EH (cell line): ENCODE measurements around the gene SH2D3C.

Experiments used
- DNase-seq: peaks from one replicate; pipeline ENCODE4 v3.0.0-alpha.2; 2015; ENCODE audit warnings: low read depth

The SH2D3C gene

GRCh38 chr9:127808347-127809001 lies 30.0 kb upstream of the SH2D3C start:
- DNase-seq = no peak

DNA sequence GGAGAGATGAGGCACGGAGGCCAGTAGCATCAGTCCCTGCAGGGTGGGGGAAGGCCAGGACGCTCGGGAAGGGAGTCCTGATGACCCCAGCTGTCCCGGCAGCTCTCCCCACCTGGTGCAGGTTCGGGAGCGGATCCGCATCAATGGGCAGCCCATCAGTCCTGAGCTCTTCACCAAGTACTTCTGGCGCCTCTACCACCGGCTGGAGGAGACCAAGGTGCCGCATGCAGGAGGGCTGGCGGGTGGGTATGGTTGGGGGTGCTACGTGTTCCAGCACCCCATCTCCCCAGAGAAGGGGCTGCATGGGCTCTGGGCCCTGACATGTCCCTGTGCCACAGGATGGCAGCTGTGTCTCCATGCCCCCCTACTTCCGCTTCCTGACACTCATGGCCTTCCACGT lies 28.4 kb upstream of the SH2D3C start:
- no peak for DNase-seq

GRCh38 chr9:127805620-127806019 lies 27.2 kb upstream of the SH2D3C start:
- DNase-seq = peak; percentile 29

DNA sequence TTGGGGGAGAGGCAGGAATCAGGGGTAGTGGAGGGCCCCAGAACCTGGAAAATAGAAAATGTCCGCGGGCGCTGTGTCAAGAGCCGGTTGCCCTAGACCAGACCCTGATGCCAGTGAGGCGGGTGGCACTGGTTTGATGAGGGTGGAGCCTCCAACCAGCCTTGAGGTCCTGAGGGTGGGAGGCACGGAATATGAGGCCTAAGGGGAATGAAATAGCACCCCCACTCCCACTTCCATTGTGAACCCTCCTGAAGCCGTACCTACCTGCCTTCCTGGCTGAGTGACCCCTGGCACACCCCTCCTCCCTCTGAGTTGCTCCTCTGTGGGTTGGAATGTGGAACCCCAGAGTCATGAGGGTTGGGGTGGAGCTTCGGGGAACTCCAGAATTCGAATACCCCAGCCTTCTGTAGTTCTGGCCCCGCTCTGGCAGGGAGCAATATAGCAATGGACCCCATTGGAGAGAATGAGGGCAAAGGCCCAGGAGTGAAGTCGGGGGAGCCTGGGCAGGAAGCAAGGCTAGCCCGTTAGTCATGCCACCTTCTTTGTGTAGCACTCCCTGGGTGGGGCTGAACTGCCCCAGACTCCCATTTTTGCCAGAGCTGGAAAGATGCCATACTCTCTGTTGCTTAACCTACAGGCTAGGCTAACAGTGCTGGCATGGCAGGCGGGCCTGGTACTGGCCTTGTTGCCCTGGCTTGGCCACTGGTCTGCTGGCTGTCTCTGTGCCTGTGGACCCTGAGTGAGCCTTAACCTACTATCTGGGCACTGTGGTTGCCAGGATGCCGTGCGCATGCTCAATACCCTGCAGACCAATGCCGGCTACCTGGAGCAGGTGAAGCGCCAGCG lies 25.3 kb upstream of the SH2D3C start:
- DNase-seq = peak; percentile 67

DNA sequence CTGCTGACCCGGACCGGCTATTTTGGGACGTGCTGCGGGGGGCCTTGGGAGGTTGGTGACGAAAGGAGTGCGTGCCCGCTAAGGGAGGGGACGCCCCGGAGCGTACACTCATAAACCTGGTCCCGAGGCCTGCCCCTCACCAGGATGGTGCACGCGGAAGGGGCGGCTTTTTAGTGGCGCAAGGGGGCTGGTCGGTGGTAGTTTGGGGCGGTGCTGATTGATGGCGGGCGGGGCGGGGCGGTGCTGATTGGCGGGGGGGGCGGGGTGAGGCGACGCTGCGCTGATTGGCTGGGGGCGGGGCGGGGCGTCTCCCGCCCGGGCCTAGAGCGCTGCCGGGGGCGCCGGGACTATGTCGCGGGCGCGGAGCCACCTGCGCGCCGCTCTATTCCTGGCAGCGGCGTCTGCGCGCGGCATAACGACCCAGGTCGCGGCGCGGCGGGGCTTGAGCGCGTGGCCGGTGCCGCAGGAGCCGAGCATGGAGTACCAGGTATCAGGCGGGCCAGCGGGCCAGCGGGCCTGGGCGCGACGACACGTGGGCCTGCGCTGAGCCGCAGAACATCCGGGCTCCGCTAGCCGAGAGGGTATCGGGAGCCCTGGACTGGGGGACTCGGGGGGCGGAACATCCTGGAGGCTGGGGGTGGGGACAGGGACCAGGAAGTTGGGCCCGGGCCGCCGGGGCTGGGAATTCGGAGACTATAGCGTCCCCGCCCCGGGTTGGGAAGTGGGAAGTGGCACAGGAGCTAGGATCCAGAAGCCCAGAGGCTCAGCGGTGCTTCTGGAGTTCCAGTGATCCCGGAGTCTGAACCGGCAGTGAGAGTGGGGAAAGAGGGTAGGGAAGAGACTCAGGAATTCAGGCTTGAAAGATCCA lies 24.3 kb upstream of the SH2D3C start, which contains the start of gene FPGS:
Gene FPGS, plus strand, starts transcription at position 307 of the 868 bp plus-strand sequence. Its CDS starts 43 bp downstream, at position 350.
- DNase-seq = peak; percentile 95

GRCh38 chr9:127801955-127802575 lies 23.6 kb upstream of the SH2D3C start:
- DNase-seq = peak; percentile 18

DNA sequence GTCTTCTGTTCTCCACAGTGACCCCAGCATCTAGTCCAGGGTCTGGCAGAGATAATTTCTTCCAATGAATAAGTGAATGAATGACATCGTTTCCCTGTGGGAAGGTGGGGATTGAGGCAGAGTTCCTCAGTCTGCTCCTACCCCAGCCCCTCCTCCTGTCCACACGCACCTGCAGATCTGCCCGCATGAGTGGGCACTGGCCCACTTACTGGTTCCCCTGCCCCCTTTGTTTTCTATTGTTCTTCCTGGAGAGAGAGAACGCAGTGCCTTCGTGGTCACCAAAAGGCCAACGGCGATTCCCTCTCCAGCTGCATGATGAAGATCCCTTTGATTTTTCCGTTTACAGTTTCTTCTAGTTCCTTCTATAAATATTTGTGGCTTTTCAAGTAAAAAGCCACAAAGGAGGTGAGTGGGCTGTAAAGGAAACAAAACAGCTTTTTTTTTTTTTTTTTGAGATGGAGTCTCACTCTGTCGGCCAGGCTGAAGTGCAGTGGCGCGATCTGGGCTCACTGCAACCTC lies 18.4 kb upstream of the SH2D3C start:
- DNase-seq = peak; percentile 54

DNA sequence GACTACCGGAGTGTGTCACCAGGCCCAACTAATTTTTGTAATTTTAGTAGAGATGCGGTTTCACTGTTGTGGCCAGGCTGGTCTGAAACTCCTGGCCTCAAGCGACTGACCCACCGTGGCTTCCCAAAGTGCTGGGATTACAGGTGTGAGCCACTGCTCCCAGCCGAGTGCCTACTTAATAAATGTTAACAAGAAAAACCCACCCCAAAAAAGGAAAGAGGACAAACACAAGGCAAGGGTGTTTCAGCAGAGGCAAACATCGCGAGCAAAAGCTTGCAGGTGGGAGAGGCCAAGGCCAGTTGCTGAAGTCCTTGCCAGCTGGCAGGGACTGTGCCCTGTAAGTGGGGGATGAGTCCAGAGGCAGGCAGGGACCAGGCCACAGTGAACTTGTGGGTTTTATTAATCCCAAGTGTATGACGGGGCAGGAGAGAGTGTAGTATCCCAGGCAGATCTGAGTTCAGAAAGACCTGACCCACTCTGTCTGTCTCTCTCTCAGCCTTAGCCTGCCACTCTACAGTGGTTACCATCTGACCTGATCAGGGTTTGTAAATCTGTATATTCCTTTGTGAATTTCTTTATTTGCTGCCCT lies 17.9 kb upstream of the SH2D3C start:
- peak; percentile 51 for DNase-seq

- no peak for DNase-seq
Observed at GRCh38 chr9:127794001-127794791, 15.7 kb upstream of the SH2D3C start.

DNA sequence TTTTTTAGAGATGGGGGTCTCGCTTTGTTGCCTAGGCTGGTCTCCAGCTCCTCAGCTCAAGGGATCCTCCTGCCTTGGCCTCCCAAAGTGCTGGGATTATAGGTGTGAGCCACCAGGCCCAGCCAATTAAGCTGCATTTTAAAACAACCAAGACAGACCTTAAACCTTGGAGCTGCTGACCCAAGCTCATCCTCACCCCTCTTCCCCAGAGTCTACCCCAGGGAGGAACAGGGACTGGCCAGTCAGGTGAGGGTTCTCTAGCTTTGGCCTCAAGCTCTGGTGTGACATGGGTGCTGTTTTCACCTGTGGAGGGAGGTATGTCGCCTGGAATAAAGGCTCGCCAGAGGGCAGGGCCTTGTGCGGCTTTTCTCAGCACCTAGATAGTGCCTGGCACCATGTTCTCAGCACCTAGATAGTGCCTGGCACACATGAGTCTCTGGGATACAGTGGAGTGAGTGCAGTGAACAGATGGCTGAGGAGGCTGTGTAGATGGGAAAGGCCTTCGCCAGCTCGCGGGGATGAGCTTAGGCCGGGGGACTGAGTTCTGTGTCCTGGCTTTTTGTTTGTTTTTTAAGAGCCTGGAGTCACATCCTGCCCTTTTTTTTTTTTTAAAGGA lies 14.7 kb upstream of the SH2D3C start:
- DNase-seq = peak; percentile 61

DNA sequence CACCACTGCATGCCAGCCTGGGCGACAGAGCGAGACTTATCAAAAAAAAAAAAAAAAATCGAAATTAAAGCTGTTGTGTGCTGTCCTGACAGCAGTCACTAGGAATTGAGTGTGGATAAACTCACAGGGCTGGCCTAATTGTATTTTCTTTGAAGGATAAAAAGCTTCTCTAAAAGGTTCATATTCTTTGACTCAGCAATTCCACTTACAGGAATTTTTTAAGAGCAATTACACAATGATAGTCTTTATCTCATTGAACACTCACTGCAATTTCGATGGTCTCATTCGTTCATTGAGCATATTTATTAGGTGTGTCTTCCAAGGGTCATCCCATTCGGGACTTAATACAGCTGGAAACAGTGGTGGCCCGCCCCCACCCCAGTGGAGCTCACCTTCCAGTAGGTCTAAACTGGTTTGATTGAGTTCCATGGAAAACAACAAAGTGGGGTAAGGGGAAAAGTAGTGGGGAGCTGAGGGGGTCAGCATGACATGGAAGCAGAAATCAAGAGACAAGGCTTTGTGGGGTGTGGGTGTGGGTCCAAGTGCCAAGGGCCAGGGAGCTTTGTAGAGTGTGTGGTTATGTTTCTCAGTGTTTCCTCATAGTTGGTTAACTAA lies 14.1 kb upstream of the SH2D3C start:
- no peak for DNase-seq

GRCh38 chr9:127791085-127791484 lies 12.6 kb upstream of the SH2D3C start:
- no peak for DNase-seq

DNA sequence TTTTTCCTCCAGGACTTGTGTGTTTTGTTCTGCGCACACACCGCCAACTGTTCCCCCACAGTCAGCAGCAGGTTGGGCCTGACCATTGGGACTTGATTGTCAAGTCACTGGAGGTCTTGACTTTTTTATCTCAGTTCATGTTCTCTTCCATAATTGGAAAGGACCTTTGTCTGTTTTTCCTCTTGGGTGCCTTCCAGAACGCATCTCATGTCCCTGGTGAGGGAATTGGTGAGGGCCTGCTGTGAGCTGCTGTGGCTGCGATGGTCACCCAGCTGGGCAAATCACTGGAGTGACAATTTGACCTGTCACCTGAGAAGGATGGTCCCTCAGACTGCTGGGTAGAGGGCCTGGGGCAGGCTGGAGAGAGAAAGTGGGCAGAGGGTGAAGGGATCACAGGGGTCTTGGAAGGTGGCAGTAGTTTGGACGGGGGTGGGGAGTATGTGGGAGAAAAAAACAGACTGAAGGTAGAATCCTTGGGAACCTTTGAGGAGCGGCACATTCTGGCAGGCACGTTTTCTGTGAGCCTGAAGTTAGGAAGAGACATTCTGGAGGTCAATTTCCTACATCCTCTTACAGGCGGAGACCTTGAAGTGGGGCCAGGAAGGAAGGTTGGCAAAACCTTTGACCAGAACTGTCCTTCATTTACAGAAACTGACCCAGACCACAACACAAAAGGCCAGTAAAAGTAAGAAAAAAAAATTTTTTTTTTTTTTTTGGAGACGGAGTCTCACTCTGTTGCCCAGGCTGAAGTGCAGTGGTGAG lies 11.8 kb upstream of the SH2D3C start:
- no peak for DNase-seq

- DNase-seq = no peak
Observed at GRCh38 chr9:127789179-127789578, 10.7 kb upstream of the SH2D3C start.

- no peak for DNase-seq
Observed at GRCh38 chr9:127788337-127789011, 10.0 kb upstream of the SH2D3C start.

DNA sequence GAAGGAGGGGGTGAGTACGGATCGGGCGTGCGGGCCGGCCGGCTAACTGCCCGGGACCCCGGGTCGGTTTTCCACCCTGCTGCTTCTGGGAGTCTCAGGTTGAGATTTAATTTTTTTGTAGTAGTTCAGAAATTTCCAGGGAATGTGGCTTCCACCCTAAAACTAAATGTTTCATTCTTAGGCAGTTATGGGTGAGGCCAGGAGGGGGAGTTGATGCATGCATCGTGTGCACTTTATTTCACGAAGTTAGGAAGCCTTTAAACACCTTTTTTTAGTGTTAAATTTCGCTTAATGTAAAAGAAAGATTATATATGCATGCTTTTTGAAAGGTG lies 8.3 kb upstream of the SH2D3C start:
- DNase-seq = no peak

GRCh38 chr9:127785933-127786772 lies 7.7 kb upstream of the SH2D3C start, which contains the start of gene CDK9:
Gene CDK9 (plus strand): TSS chr9:127786034. CDS start chr9:127786149, 115 bp downstream.
- peak; percentile 88 for DNase-seq
